HG03280 (cell line): Measurements from ENCODE around the gene LZTR1.
"Not testable (repeated sequence)": the region's sequence is repeated elsewhere in the genome, so short reads cannot be mapped to it uniquely, and the experiment has no call there.

Experiments used
- ATAC-seq: cut with Tn5 transposase; IDR thresholded peaks from one replicate; pipeline ENCODE4 v1.9.1; 2021; ENCODE audit warnings: mild to moderate bottlenecking, moderate library complexity; ENCODE audit not compliant: unreplicated experiment

LZTR1 gene

GRCh38 chr22:20994902-20995241 is 12.8 kb downstream of the LZTR1 start:
- no peak for ATAC-seq

DNA sequence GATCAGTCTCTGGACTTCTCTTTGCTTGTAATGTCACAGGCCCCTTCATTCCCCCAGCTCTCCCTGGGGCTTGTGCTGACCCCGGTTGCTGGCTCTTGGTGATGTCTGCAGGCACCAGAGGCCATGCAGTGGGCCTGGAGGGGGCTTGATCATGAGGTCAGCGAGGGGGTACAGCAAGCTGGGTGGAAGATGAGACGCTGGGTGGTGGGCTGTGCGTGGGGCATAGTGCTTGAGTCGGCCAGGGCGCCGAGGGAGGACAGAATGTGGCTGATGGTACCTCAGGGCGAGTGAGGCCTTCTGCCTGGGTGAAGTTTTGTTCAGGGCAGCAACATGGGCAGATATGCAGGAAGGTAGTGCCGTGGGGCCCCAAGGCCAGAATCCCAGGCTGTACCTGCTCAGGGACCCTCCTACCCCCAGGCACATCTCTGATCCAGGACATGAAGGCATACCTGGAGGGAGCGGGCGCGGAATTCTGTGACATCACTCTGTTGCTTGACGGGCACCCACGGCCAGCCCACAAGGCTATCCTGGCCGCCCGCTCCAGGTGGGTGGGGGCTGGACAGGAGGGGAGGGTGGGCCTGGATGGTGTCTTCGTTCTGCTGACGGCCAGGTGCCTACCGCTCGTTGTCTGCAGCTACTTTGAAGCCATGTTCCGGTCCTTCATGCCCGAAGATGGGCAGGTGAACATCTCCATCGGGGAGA is 13.4 kb downstream of the LZTR1 start:
- no peak for ATAC-seq

- ATAC-seq: no peak
These were observed 13.9 kb downstream of the LZTR1 start for GRCh38 chr22:20996031-20996410.

DNA sequence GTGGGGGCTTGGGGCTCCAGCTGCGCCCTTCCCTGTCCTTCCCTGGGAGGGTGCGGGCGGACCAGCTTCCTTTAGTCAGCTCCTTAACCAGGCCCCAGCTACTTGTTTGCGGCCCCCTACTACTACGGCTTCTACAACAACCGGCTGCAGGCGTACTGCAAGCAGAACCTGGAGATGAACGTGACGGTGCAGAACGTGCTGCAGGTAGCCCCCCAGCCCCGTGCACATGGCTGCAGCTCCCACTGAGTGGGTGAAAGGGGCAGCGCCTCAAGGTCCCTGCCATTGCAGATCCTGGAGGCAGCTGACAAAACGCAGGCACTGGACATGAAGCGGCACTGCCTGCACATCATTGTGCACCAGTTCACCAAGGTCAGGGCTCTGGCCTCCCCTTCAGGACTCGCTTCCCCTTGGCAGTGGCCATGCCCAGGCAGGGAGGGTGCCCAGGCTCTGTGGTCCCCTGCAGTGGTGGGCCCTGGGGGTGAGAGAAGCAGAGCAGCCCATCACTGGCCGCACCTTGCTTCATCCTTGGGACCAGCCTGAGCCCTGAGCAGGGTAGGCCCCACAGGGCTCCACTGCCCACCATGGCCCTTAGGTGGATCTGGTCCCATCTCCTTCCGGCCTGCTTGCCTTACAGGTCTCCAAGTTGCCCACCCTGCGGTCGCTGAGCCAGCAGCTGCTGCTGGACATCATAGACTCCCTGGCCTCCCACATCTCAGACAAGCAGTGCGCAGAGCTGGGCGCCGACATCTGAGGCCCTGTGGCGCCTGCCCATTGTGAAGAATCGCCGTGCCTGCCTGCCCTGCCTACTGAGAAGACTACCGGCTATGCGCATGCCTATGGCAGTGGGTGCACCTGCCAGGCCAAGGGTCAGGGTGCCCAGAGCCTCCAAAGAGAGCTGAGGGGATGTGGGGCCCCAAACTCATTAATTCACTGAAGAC is 14.8 kb downstream of the LZTR1 start:
- no peak for ATAC-seq

GRCh38 chr22:20997536-20998257 is 15.6 kb downstream of the LZTR1 start:
- ATAC-seq: no peak

DNA sequence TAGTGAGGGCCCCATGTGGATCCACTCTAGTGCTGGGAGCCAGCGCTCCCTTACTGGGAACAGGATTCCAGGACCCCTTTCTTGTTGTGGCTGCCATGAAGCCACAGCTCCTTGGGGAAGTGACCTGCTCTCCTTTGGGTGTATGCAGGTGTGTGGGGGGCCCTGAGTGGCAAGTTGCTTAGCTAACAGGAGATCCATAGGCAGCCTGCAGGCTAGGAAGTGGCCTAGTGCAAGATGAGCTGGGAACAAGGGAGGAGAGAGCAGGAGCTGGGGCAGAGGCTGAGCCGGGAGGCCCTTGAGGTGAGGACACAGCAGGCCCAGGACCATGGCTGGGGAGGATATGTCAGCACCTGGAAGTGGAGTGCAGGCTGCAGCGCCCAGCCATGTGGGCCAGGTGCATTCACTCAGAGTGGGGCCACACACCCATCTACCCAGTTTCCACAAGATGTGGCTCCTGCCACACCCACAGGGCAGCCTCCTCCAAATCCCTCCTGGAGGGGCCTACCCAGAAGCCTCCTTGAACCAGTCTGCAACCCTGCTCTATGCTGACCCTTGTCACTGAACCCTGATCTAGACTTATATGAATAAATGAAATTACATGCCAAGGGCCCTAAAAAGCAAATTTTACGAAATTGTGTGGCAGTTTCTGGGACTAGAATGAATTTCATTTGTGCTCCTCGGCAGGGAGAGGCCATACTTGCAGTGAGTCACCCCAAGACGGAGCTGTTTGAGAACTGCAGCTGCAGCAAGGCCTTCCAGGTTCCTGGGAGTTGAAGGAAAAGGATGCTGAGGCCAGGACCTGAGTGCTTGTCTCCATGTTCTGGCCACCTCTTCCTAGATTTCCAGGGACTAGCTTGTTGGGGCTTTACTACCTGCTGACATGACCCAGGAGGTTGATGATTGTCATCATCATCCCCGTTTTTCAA is 16.6 kb downstream of the LZTR1 start:
- ATAC-seq: no peak

DNA sequence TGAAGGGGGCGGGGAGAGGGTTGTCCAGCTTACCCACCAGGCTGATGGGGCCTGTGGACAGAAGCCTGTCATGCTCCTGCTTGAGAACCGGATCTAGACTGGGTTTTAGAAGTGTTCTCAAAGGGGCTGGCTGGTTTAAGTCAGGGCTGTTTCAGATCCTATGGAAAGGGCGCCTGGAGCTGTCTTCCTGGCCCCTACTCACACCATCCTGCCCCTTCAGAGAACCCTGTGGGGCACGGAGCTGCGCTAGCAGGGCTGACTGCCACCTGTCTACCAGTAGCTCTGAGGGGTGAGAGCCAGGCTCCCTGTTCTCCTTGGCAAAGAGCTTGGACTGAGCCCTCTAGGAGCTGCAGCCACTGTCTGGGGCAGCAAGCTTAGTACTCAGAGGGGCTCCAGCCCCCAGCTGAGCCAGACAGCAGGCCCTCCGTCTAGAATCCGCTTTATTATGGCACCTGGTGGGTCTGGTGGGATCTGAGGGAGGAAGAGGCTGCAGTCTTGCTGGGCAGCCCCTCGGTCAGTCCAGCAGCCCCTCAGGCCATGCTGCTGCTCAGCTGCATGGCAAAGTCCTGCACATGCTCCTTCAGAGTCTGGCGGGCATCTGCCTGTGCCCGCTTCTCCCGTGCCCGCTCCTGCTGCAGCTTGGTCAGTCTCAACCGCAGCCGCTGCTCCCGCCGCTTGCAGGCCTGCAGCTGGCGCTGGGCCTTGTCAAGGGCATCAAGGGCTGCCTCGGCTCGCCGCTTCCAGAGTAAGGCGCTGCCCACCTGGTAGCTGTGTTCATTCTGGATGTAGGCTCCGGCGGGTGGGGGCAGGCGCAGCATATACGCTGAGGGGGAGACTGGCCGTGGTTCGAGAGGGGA is 17.5 kb downstream of the LZTR1 start:
- no peak for ATAC-seq

GRCh38 chr22:21000207-21000986 is 18.3 kb downstream of the LZTR1 start:
- ATAC-seq: no peak

DNA sequence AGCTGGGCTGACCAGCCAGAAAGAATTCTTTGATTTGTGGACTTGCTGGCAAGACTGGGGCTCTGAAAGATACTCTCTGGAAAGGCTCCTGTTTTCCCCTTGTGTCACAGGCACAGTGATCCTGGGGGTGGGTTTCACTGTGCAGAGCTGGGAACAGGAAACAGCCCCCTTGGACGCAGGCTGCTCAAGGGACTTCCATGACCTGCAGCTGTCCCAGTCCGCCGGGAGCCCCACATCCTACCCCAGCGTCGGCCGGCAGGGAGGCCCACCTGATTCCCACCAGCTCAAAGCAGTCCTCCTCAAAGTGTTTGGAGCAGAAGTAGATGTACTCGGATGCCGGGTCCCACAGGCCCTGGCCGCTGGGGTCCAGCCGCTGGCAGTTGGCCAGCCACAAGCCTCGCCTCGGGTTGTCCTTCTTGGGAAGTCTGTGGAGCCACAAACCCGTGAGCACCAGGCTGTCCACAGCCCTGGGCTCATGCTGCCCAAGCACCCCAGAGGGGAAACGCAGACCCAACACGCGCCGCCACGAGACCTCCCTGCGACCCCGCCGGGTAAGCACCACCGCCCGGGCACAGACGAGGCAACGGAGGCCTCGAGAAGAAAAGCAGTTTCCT is 19.0 kb downstream of the LZTR1 start:
- no peak for ATAC-seq

DNA sequence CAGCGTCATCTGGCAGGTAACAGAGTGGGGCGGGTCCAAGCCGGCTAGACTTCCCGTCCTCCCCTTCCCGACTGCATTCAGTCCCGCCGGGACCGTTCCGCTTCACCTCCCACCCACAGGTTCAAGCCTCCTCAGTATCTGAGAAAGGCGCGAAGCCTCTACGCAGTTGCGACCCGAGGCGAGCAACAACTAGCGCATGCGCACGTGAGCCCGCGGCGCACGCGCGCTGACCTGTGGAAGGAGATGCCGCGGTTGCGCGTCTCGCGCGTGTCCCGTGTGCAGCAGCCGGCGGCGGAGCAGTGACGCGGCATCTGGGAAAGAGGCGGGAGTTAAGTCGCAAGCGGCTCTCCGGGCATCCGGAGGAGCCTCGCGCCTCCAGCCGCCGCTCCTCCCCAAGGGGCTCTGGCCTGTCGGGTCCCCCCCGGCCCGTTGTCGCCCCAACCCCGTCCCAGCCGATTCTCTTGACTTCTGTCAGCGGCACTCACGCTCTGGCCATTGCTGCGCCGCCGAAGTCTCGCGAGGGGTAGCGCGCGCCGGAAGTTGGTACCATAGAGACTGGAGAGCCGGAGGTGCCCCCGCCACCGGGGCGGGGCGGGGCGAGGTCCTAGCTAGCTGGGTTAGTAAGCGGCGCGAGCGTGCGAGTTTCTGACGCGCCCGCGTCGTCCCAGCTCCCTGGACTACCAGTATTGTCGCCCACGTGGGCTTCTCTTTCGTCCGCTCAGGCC is 19.7 kb downstream of the LZTR1 start, which contains the start of gene THAP7:
TSS of gene THAP7 (minus strand) at position 518 of the 725 bp plus-strand sequence. CDS start at position 311, 207 bp downstream.
- peak; percentile 89 for ATAC-seq

GRCh38 chr22:21003782-21004181 is 21.7 kb downstream of the LZTR1 start:
- no peak for ATAC-seq

- ATAC-seq: not testable (repeated sequence)
These were observed 27.1 kb downstream of the LZTR1 start for GRCh38 chr22:21009208-21009607.

- ATAC-seq: no peak
These were observed 27.7 kb downstream of the LZTR1 start for GRCh38 chr22:21009638-21010425.

DNA sequence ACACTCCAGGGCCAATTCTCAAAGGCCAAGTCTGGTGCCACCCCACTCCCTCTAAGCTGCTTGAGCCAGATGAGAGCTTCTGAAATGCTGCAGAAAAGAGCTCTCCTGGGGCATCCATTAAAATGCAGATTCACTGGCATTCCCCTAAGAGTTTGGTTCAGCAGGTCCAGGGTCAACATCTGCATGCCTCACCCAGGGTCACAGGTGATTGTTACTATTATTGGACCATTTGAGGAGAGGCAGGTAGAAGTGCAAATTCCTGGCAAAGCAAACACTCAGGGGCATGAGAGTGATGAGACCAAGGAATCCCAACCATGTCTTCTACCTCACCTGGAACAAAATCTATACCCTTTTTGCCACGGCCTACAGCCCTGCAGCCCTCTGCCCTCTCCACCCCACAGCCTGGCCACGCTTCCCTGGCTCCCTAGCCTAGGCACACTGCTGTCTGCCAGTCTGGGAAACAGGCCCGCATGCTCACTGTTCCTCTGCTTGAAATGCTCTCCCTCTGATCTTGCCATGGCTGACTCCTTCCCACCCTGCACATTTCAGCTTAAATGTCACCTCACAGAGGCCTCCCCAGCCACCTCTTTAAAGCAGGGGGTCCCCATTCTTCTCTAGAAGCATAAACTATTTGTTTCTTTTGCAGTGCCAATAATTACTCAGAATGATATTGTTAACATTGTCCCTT is 28.5 kb downstream of the LZTR1 start:
- no peak for ATAC-seq

GRCh38 chr22:21012446-21013407 is 30.6 kb downstream of the LZTR1 start:
- ATAC-seq: no peak
